Esophagus squamous epithelium (tissue), 4 donors: Measurements from ENCODE around the gene RSBN1L.

Experiments
- POLR2A ChIP-seq, 4 donors: fragments of 450-650 bp; IDR thresholded peaks; one replicate each; pipeline ENCODE4 v1.6.1; 2017; ENCODE audit warnings: antibody characterized with exemption in 4 of 4, mild to moderate bottlenecking in 4 of 4, moderate library complexity in 3 of 4
- TF ChIP-seq, protein P1 (sequence below), 6 experiments: fragments of 450-650 bp in 4 of 6; fragments of 200-600 bp in 2 of 6; sonication (generic) in 2 of 6; IDR thresholded peaks; one replicate each; pipeline ENCODE4 v1.5.1; 2016 to 2019; ENCODE audit warnings: antibody characterized with exemption in 6 of 6, mild to moderate bottlenecking in 4 of 6, moderate library complexity in 4 of 6

- TF ChIP-seq, protein P1, sequence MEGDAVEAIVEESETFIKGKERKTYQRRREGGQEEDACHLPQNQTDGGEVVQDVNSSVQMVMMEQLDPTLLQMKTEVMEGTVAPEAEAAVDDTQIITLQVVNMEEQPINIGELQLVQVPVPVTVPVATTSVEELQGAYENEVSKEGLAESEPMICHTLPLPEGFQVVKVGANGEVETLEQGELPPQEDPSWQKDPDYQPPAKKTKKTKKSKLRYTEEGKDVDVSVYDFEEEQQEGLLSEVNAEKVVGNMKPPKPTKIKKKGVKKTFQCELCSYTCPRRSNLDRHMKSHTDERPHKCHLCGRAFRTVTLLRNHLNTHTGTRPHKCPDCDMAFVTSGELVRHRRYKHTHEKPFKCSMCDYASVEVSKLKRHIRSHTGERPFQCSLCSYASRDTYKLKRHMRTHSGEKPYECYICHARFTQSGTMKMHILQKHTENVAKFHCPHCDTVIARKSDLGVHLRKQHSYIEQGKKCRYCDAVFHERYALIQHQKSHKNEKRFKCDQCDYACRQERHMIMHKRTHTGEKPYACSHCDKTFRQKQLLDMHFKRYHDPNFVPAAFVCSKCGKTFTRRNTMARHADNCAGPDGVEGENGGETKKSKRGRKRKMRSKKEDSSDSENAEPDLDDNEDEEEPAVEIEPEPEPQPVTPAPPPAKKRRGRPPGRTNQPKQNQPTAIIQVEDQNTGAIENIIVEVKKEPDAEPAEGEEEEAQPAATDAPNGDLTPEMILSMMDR (IDR thresholded peaks at IDR 0.05), result peak in 2 of 6 experiments; percentile 26 to 33
- TF ChIP-seq POLR2A (IDR thresholded peaks at IDR 0.05), result no peak
Observed at GRCh38 chr7:77685233-77685632, 11.0 kb upstream of the RSBN1L start.
